Stomach (tissue), 4 donors: Measurements from ENCODE around the gene RER1.

Experiments used
- CTCF ChIP-seq, 7 experiments: fragments of 450-650 bp in 4 of 7; fragments of 200-600 bp in 3 of 7; sonication (generic) in 3 of 7; IDR thresholded peaks; one replicate each; pipeline ENCODE4 v1.5.1; 2016 to 2019; ENCODE audit warnings: antibody characterized with exemption in 7 of 7, control low read depth in 2 of 7, mild to moderate bottlenecking in 1 of 7
- POLR2A ChIP-seq, 4 donors: fragments of 450-650 bp; IDR thresholded peaks; one replicate each; pipeline ENCODE4 v1.6.1; 2016; ENCODE audit warnings: antibody characterized with exemption in 4 of 4, control low read depth in 2 of 4, mild to moderate bottlenecking in 1 of 4, moderate library complexity in 1 of 4

- TF ChIP-seq POLR2A (IDR thresholded peaks at IDR 0.05) (no peak), CTCF (IDR thresholded peaks at IDR 0.05) (no peak)
Measured at GRCh38 chr1:2383576-2383975, 8.1 kb upstream of the RER1 start.
